GM12878 (cell line): ENCODE results near the gene PDZRN3. TPM values are rescaled to one million over a fixed set of nuclear protein-coding genes. Genes with fewer than 3 reads are reported as not detected.

Source experiments
- ATAC-seq: fragments of 200-7000 bp; cut with Tn5 transposase; 3 replicates; pipeline ENCODE4 v1.9.1; 2020; ENCODE audit warnings: mild to moderate bottlenecking, moderate library complexity
- BruUV-seq: library from RNA; stranded (reverse); fragments of 400-500 nt; replicated peaks from 2 replicates; lab custom pipeline; 2021; lab: Mats Ljungman, UMichigan
- CTCF ChIA-PET: fragments of 300-600 bp; sonication (Branson Sonifier 250); formaldehyde crosslinking; extraction: SDS; loops from one replicate; lab custom pipeline; 2021; ENCODE audit warnings: inconsistent platforms; lab: Yijun Ruan, JAX
- POLR2A ChIA-PET: fragments of 350-600 bp; formaldehyde crosslinking; extraction: SDS; loops from one replicate; lab custom pipeline; 2021; ENCODE audit warnings: inconsistent platforms; lab: Charles Lee
- RAD21 ChIA-PET: fragments of 300-600 bp; sonication (Branson Sonifier 250); formaldehyde crosslinking; loops from one replicate; lab custom pipeline; 2023; ENCODE audit warnings: antibody characterized with exemption; ENCODE audit not compliant: unreplicated experiment; lab: Charles Lee
- SMC1A ChIA-PET: fragments of 300-600 bp; sonication (Branson Sonifier 250); formaldehyde crosslinking; loops from one replicate; lab custom pipeline; 2023; ENCODE audit not compliant: unreplicated experiment, uncharacterized antibody; lab: Charles Lee
- DNase-seq: peaks from one replicate; pipeline ENCODE4 v3.0.0-alpha.2; 2011; ENCODE audit warnings: low read depth, low spot score
- FAIRE-seq: peaks from 3 replicates; lab custom pipeline; 2011; peaks lifted over from hg19 to GRCh38; lab: Jason Lieb, UNC
- H2AFZ ChIP-seq: 2 replicates; pipeline ENCODE4 v1.6.0; 2011; ENCODE audit warnings: low read depth, low read length, control low read depth; ENCODE audit not compliant: control insufficient read depth
- H3K27ac ChIP-seq: 2 replicates; pipeline ENCODE4 v1.5.1; 2011; ENCODE audit warnings: control low read depth; ENCODE audit not compliant: control insufficient read depth, insufficient read depth
- H3K27me3 ChIP-seq, 2 experiments: replicated peaks in 1 of 2; 2 replicates each; pipeline versions ENCODE4 v1.6.0 to v1.6.1; 2011; ENCODE audit warnings: low read length in 1 of 2; ENCODE audit not compliant: control insufficient read depth in 2 of 2, insufficient read depth in 2 of 2
- H3K36me3 ChIP-seq, 2 experiments: 2 replicates each; pipeline ENCODE4 v1.5.1; 2011; ENCODE audit warnings: low read length in 1 of 2; ENCODE audit not compliant: control insufficient read depth in 2 of 2, insufficient read depth in 2 of 2
- H3K4me1 ChIP-seq: 2 replicates; pipeline ENCODE4 v1.6.1; 2011; ENCODE audit warnings: mild to moderate bottlenecking, low read length, moderate library complexity, mixed read lengths; ENCODE audit not compliant: control insufficient read depth, insufficient read depth
- H3K4me2 ChIP-seq: 2 replicates; pipeline ENCODE4 v1.6.0; 2011; ENCODE audit warnings: control low read depth; ENCODE audit not compliant: control insufficient read depth, insufficient read depth
- H3K4me3 ChIP-seq: fragments of 200-600 bp; sonication (generic); 2 replicates; pipeline ENCODE4 v1.5.1; 2016
- H3K79me2 ChIP-seq: 2 replicates; pipeline ENCODE4 v1.6.0; 2011; ENCODE audit warnings: low read length; ENCODE audit not compliant: control insufficient read depth, insufficient read depth
- H3K9ac ChIP-seq: 2 replicates; pipeline ENCODE4 v1.8.0; 2011; ENCODE audit warnings: low read length, control low read depth, mixed read lengths; ENCODE audit not compliant: control insufficient read depth, insufficient read depth
- H3K9me3 ChIP-seq: replicated peaks from 3 replicates; pipeline ENCODE4 v1.5.1; 2011; ENCODE audit warnings: mild to moderate bottlenecking, low read length; ENCODE audit not compliant: control insufficient read depth, insufficient read depth
- H4K20me1 ChIP-seq: 2 replicates; pipeline ENCODE4 v1.6.0; 2011; ENCODE audit not compliant: control insufficient read depth, insufficient read depth
- BCLAF1 ChIP-seq: fragments of 450-650 bp; IDR thresholded peaks from 2 replicates; pipeline ENCODE4 v1.6.1; 2017; ENCODE audit warnings: antibody characterized with exemption, mild to moderate bottlenecking, moderate library complexity
- CBX3 ChIP-seq: fragments of 200-600 bp; sonication (generic); IDR thresholded peaks from 2 replicates; pipeline ENCODE4 v1.6.1; 2016; ENCODE audit warnings: low read depth, borderline replicate concordance
- CEBPB ChIP-seq, 2 experiments: fragments of 150-350 bp in 1 of 2; IDR thresholded peaks; 2 replicates each; pipeline ENCODE4 v1.6.1; 2012 to 2014; ENCODE audit warnings: low read depth in 2 of 2, low read length in 2 of 2, borderline replicate concordance in 1 of 2, inconsistent platforms in 1 of 2
- CEBPZ ChIP-seq: fragments of 150-350 bp; IDR thresholded peaks from 2 replicates; pipeline ENCODE4 v1.6.1; 2016; ENCODE audit warnings: low read depth, low read length
- EED ChIP-seq: sonication (generic); IDR thresholded peaks from 2 replicates; pipeline ENCODE4 v1.6.1; 2016; ENCODE audit warnings: antibody characterized with exemption, low read depth
- EGR1 ChIP-seq, 2 experiments: IDR thresholded peaks; 1 replicate in 1 of 2; 2 replicates in 1 of 2; pipeline ENCODE4 v1.6.1; 2011 to 2012; ENCODE audit warnings: low read depth in 2 of 2, low read length in 2 of 2, borderline replicate concordance in 1 of 2, mild to moderate bottlenecking in 1 of 2, moderate library complexity in 1 of 2
- IKZF2 ChIP-seq, 2 experiments: fragments of 450-650 bp; IDR thresholded peaks; 2 replicates each; pipeline ENCODE4 v1.6.1; 2017; ENCODE audit warnings: mild to moderate bottlenecking in 2 of 2, moderate library complexity in 2 of 2
- IRF4 ChIP-seq: IDR thresholded peaks from 2 replicates; pipeline ENCODE4 v1.6.1; 2011; ENCODE audit warnings: low read depth, low read length
- NFYA ChIP-seq: IDR thresholded peaks from 2 replicates; pipeline ENCODE4 v1.6.1; 2011; ENCODE audit warnings: low read depth, mild to moderate bottlenecking, low read length, improper control_type of control experiment, borderline replicate concordance
- RAD21 ChIP-seq: IDR thresholded peaks from 2 replicates; pipeline ENCODE4 v1.6.1; 2011; ENCODE audit warnings: mild to moderate bottlenecking, low read depth, low read length, moderate library complexity; ENCODE audit not compliant: insufficient read depth
- SMARCA5 ChIP-seq: fragments of 450-650 bp; IDR thresholded peaks from 2 replicates; pipeline ENCODE4 v1.6.1; 2017; ENCODE audit warnings: mild to moderate bottlenecking
- SREBF1 ChIP-seq: IDR thresholded peaks from 2 replicates; pipeline ENCODE4 v1.6.1; 2012; ENCODE audit warnings: mild to moderate bottlenecking, low read length
- SRF ChIP-seq, 2 experiments: IDR thresholded peaks; 2 replicates each; pipeline ENCODE4 v1.6.1; 2011; ENCODE audit warnings: low read depth in 2 of 2, low read length in 2 of 2, mild to moderate bottlenecking in 1 of 2, moderate library complexity in 1 of 2
- YBX1 ChIP-seq: fragments of 450-650 bp; IDR thresholded peaks from 2 replicates; pipeline ENCODE4 v1.6.1; 2016; ENCODE audit warnings: antibody characterized with exemption
- ZSCAN29 ChIP-seq: fragments of 450-650 bp; IDR thresholded peaks from 2 replicates; pipeline ENCODE4 v1.6.1; 2017; ENCODE audit warnings: mild to moderate bottlenecking, moderate library complexity
- WGBS: methylation state at CpG from one replicate; pipeline ENCODE4 v1.1.6; 2016; ENCODE audit warnings: low lambda C conversion rate; ENCODE audit not compliant: insufficient replicate concordance, insufficient coverage; ENCODE audit errors: missing lambda C conversion rate; 5-methylcytosine and 5-hydroxymethylcytosine counted together
- in situ Hi-C: fragments of 300-500 bp; cut with MboI; formaldehyde crosslinking; loops from 9 replicates; pipeline ENCODE4 v1.14.3; 2018; ENCODE audit warnings: mixed read lengths
- intact Hi-C: fragments of 100-400 bp; cut with micrococcal nuclease; formaldehyde crosslinking; loops from one replicate; pipeline ENCODE4 v1.14.2; 2022; ENCODE audit not compliant: unreplicated experiment
- polyA plus RNA-seq, 11 experiments: library from polyadenylated mRNA; depleted of rRNA in 4 of 11; unstranded in 6 of 11; stranded (reverse) in 5 of 11; fragments of >200 nt; fragmentation: Nextera tagmentation in 4 of 11; fragmentation: Illumina TruSeq in 1 of 11; extraction: Ambion mirVana in 4 of 11; extraction: Trizol in 1 of 11; gene quantifications; 1 replicate in 1 of 11; 2 replicates in 10 of 11; pipeline versions ENCODE4 v1.2.1 to v1.2.3, GENCODE V29; 2011 to 2016; ENCODE audit warnings: inconsistent platforms in 2 of 11, missing spikeins in 2 of 11, low read depth in 1 of 11
- total RNA-seq, 4 experiments: library from RNA; depleted of rRNA in 3 of 4; stranded (reverse); fragments of >200 nt in 3 of 4; fragmentation: Illumina TruSeq in 1 of 4; extraction: Trizol in 1 of 4; gene quantifications; 2 replicates each; pipeline versions ENCODE4 v1.2.1 to v1.2.3, GENCODE V29; 2013 to 2021
- TF ChIP-seq, protein P1 (sequence below): IDR thresholded peaks from 2 replicates; pipeline ENCODE4 v1.6.1; 2011; ENCODE audit warnings: borderline replicate concordance, low read depth, mild to moderate bottlenecking, moderate library complexity, low read length; ENCODE audit not compliant: insufficient read depth, poor library complexity, severe bottlenecking

PDZRN3 gene
- total and polyA plus RNA-seq, 10 of the 15 experiments (the other 5 are each of a cell fraction or from before 2014, with no cell fraction given), result 0.07 to 0.37 (median 0.12) TPM; not detected in 6

DNA sequence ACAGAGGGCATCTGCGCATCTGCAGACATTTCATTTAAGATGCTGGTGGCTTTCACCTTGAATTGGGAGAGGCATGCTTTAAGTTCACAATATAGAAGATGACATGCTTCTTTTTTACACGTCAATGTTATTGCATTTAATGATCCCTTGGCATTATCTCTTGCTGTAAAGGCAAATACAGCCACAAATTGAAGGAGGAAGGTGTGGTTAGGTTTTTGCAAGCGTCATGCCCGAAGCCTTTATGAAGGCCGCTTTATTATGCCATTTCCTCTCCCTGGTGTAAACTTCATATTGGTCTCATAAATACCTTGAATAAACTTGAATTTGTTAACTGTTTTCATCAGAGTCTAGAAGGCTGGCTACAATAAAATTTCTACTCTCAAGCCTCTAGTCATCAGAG is 212.7 kb downstream of the PDZRN3 start (continued):
- TF ChIP-seq BCLAF1 (no peak), CEBPZ (no peak), IRF4 (no peak), NFYA (no peak), CBX3 (no peak), RAD21 (no peak)

DNA sequence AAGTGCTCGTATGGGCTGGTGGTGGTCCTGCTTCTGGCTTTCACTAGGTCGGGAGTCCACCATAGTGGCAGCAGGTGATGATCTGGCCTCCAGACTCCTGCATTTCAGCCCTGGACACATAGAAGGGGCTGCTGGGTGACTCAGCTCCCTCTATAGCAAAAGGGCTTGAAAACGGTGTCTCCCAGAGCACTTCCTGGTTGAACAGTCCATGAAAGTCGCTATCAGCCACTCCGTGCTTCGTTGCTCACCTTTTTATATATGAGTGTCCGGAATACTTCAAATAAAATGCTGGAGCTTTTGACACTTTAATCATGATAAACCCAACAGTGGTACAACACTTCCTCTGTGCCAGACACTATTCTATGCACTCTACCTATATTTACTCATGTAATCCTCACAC is 213.2 kb downstream of the PDZRN3 start:
- FAIRE-seq (no peak), ATAC-seq (no peak), DNase-seq (no peak)
- in situ Hi-C loops, result no loop called here
- 42% methylated on average over 7 of the region's 7 CpGs for WGBS
- Histone ChIP-seq H3K4me3 (no peak overlapping the region), H3K79me2 (no peaks in the 10 kb centered on the region), H3K4me2 (no peak overlapping the region), H3K27me3 (peaks cover 0 to 1% of the 10 kb centered on the region in 2 experiments; a peak in 1 of 4 replicates), H2AFZ (no peak overlapping the region), H3K36me3 (no peaks in the 10 kb centered on the region), H3K9ac (no peak overlapping the region), H4K20me1 (no peaks in the 10 kb centered on the region), H3K4me1 (no peaks in the 10 kb centered on the region), H3K27ac (no peak overlapping the region), H3K9me3 (no peaks in the 10 kb centered on the region)
- intact Hi-C loops, result no loop called here
- RAD21 ChIA-PET, result no interaction called here
- CTCF ChIA-PET, result no interaction called here
- BruUV-seq, result no TSS peak
- POLR2A ChIA-PET, result no interaction called here
- SMC1A ChIA-PET, result no interaction called here
- no peak for TF ChIP-seq SREBF1
- TF ChIP-seq SMARCA5, result no peak
- TF ChIP-seq SRF (IDR thresholded peaks at IDR 0.05; ENCODE audit: low read depth in 2 of 2, low read length in 2 of 2), result no peak
- no peak for TF ChIP-seq EED
- no peak for TF ChIP-seq EGR1 (IDR thresholded peaks at IDR 0.05; ENCODE audit: borderline replicate concordance in 1 of 2, low read depth in 2 of 2, low read length in 2 of 2)
- TF ChIP-seq, protein P1, sequence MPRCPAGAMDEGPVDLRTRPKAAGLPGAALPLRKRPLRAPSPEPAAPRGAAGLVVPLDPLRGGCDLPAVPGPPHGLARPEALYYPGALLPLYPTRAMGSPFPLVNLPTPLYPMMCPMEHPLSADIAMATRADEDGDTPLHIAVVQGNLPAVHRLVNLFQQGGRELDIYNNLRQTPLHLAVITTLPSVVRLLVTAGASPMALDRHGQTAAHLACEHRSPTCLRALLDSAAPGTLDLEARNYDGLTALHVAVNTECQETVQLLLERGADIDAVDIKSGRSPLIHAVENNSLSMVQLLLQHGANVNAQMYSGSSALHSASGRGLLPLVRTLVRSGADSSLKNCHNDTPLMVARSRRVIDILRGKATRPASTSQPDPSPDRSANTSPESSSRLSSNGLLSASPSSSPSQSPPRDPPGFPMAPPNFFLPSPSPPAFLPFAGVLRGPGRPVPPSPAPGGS, result no peak
- TF ChIP-seq YBX1, result no peak
- no peak for TF ChIP-seq CEBPB (IDR thresholded peaks at IDR 0.05; ENCODE audit: borderline replicate concordance in 1 of 2, low read depth in 2 of 2, low read length in 2 of 2)
- no peak for TF ChIP-seq IKZF2 (IDR thresholded peaks at IDR 0.05)
- no peak for TF ChIP-seq ZSCAN29
